ENCODE data around the gene CHRNE. TPM values are rescaled to one million over a fixed set of nuclear protein-coding genes. Genes with fewer than 3 reads are reported as not detected.

The CHRNE gene
- total and polyA plus RNA-seq, 2 donors (not counting 1 experiment from before 2014, with no cell fraction given) = 0.19 to 0.66 TPM

DNA sequence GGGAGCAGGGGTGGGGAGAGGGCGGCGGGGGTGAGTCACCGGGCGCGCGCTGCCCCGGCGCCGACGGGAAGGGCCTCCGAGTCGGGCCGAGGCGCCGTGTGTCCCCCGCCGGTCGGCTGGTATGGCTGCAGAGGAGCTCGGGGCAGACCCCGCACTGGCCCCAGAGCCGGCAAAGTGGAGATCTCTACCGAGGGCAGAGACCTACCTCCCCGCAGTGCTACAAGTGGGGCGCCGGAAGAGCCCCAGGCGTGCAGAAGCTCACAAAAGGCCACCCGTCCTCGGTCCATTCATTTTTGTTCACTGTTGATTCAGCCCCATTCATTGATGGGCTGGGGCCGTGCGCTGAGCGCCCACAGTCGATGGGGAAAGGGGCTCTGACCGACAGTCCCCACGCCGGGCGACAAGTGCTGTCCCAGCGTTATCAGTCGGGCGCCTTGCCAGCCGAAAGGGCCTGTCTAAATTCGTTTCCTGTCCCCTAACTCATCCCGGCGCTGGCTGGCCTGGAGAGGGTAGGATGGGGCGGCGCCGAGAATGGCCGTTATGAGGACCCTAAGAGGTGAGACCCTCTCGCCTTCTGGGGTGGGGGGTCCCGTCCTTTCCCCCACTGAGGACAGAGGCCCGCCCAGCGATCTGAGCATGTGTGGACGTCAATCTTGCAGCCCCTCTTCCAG, 47.3 kb upstream of the CHRNE start:
- peaks cover 18% of the 10 kb centered on the region for H3K4me1 ChIP-seq (ENCODE audit: control insufficient read depth, extremely low read depth, insufficient read depth, low read length)
- H3K79me2 ChIP-seq (ENCODE audit: control insufficient read depth, insufficient read depth, low read length) = peaks cover 31% of the 10 kb centered on the region
- peaks cover 8% of the 10 kb centered on the region for H3K36me3 ChIP-seq (ENCODE audit: control insufficient read depth, insufficient read depth, low read length)
- no peaks in the 10 kb centered on the region for H3K27me3 ChIP-seq (ENCODE audit: control insufficient read depth, insufficient read depth, low read length)
- peak overlapping the region; percentile 66 for H3K4me2 ChIP-seq (ENCODE audit: extremely low read depth, insufficient read depth, low read length)
- H3K9ac ChIP-seq (ENCODE audit: insufficient read depth, low read length) = peak overlapping the region; percentile 58
- H3K9me3 ChIP-seq (ENCODE audit: control insufficient read depth, insufficient read depth, low read depth, low read length) = no peaks in the 10 kb centered on the region
- peak overlapping the region; percentile 80 for H3K27ac ChIP-seq (ENCODE audit: insufficient read depth, low read length)
- H3K4me3 ChIP-seq (replicated peaks in 1 of 4; ENCODE audit: control extremely low read depth in 1 of 4, insufficient read depth in 1 of 4, low read depth in 3 of 4, low read length in 4 of 4) = peak overlapping the region; percentile 9 to 52 (median 30)
- peak overlapping the region; percentile 19 for H2AFZ ChIP-seq (ENCODE audit: low read length)
- peaks cover 2% of the 10 kb centered on the region for H4K20me1 ChIP-seq (ENCODE audit: control insufficient read depth, extremely low read depth, insufficient read depth, low read length)
- TF ChIP-seq, protein P1, sequence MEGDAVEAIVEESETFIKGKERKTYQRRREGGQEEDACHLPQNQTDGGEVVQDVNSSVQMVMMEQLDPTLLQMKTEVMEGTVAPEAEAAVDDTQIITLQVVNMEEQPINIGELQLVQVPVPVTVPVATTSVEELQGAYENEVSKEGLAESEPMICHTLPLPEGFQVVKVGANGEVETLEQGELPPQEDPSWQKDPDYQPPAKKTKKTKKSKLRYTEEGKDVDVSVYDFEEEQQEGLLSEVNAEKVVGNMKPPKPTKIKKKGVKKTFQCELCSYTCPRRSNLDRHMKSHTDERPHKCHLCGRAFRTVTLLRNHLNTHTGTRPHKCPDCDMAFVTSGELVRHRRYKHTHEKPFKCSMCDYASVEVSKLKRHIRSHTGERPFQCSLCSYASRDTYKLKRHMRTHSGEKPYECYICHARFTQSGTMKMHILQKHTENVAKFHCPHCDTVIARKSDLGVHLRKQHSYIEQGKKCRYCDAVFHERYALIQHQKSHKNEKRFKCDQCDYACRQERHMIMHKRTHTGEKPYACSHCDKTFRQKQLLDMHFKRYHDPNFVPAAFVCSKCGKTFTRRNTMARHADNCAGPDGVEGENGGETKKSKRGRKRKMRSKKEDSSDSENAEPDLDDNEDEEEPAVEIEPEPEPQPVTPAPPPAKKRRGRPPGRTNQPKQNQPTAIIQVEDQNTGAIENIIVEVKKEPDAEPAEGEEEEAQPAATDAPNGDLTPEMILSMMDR (conservative IDR thresholded peaks at IDR 0.05 in 1 of 2, IDR thresholded peaks at IDR 0.05 in 1 of 2; ENCODE audit: low read depth in 1 of 2, low read length in 2 of 2) = no peak
- no peak for TF ChIP-seq EZH2 (IDR thresholded peaks at IDR 0.05; ENCODE audit: low read length, missing control alignments)
- no peak for DNase-seq (ENCODE audit: low read depth in 2 of 2)

DNA sequence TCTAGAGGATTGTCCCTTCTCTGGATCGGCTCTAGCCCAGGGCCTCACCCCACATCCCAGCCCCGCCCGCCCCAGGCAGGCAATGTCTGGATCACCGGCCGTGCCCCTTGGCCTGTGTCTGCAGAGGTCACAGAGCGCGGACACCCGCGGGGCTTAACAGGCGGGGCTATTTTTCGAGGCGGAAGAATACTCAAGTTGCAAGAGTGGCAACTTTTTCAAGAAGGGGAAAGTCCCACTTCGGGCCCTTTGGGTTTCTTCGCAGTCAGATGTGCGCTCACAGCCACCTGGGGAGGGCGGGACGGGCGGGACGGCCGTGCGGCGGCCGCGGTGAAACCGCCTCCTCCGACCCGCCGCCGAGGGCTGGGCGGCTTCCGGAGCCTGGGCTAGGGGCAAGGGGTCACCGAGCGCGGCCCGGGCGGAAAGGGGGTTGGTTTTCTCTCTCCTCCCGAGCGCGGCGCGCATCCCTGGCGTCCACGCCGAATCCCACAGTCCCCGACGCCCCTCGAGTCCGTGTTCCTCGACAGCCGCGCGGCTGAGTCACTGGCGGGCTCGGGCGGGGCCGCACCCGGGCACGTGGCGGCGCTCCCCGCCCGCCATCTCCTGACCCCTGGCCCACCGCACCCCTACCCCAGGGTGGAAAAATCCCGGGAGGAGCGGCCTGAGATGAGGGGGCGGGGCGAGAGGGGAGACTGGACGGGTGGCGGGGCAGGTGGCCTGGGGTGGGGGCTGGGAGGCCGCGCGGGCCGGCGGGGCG, 46.6 kb upstream of the CHRNE start:
- peaks cover 38% of the 10 kb centered on the region for H3K79me2 ChIP-seq (ENCODE audit: control insufficient read depth, insufficient read depth, low read length)

DNA sequence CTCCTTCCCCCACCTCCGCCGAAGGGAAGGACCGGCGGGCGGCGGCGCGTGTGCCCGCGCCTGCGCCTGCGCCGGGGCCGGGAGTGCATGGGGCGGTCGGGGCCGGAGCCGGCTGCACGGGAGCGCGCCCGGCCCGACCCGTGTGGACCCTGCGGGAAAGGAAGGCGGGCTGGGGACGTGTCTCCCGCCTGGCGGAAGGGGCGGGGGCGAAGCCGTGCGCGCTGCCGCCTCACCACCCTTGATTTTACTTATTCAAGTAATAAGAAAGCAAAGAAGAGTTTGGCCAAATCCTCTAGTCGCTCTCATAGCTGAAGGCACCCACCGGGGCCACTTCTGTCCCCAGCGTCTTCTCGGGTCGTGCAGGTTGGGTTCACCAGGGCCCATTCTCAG, 46.0 kb upstream of the CHRNE start:
- peaks cover 2% of the 10 kb centered on the region for H4K20me1 ChIP-seq (ENCODE audit: control insufficient read depth, extremely low read depth, insufficient read depth, low read length)
- peak overlapping the region; percentile 55 for H3K9ac ChIP-seq (ENCODE audit: insufficient read depth, low read length)
- no peak overlapping the region for H2AFZ ChIP-seq (ENCODE audit: low read length)
- H3K27ac ChIP-seq (ENCODE audit: insufficient read depth, low read length) = peak overlapping the region; percentile 84
- H3K9me3 ChIP-seq (ENCODE audit: control insufficient read depth, insufficient read depth, low read depth, low read length) = no peaks in the 10 kb centered on the region
- H3K36me3 ChIP-seq (ENCODE audit: control insufficient read depth, insufficient read depth, low read length) = peaks cover 14% of the 10 kb centered on the region
- DNase-seq (ENCODE audit: low read depth in 2 of 2) = peak; percentile 88 to 89
- peaks cover 26% of the 10 kb centered on the region for H3K4me1 ChIP-seq (ENCODE audit: control insufficient read depth, extremely low read depth, insufficient read depth, low read length)
- H3K4me2 ChIP-seq (ENCODE audit: extremely low read depth, insufficient read depth, low read length) = peak overlapping the region; percentile 99
- H3K79me2 ChIP-seq (ENCODE audit: control insufficient read depth, insufficient read depth, low read length) = peaks cover 44% of the 10 kb centered on the region
- H3K27me3 ChIP-seq (ENCODE audit: control insufficient read depth, insufficient read depth, low read length) = no peaks in the 10 kb centered on the region
- TF ChIP-seq EZH2 (IDR thresholded peaks at IDR 0.05; ENCODE audit: low read length, missing control alignments) = no peak
- TF ChIP-seq, protein P1 (conservative IDR thresholded peaks at IDR 0.05 in 1 of 2, IDR thresholded peaks at IDR 0.05 in 1 of 2; ENCODE audit: low read depth in 1 of 2, low read length in 2 of 2) = no peak
- H3K4me3 ChIP-seq (replicated peaks in 1 of 4; ENCODE audit: control extremely low read depth in 1 of 4, insufficient read depth in 1 of 4, low read depth in 3 of 4, low read length in 4 of 4) = peak overlapping the region; percentile 47 to 97 (median 62)

More for the DNA sequence above, 46.6 kb upstream of the CHRNE start:
- Histone ChIP-seq H3K36me3 (ENCODE audit: control insufficient read depth, insufficient read depth, low read length) (peaks cover 11% of the 10 kb centered on the region), H3K27ac (ENCODE audit: insufficient read depth, low read length) (peak overlapping the region; percentile 84), H4K20me1 (ENCODE audit: control insufficient read depth, extremely low read depth, insufficient read depth, low read length) (peaks cover 2% of the 10 kb centered on the region), H3K27me3 (ENCODE audit: control insufficient read depth, insufficient read depth, low read length) (no peaks in the 10 kb centered on the region), H3K4me3 (replicated peaks in 1 of 4; ENCODE audit: control extremely low read depth in 1 of 4, insufficient read depth in 1 of 4, low read depth in 3 of 4, low read length in 4 of 4) (peak overlapping the region; percentile 47 to 97 (median 60)), H3K9ac (ENCODE audit: insufficient read depth, low read length) (peak overlapping the region; percentile 55), H2AFZ (ENCODE audit: low read length) (no peak overlapping the region), H3K4me2 (ENCODE audit: extremely low read depth, insufficient read depth, low read length) (peak overlapping the region; percentile 97), H3K4me1 (ENCODE audit: control insufficient read depth, extremely low read depth, insufficient read depth, low read length) (peaks cover 24% of the 10 kb centered on the region), H3K9me3 (ENCODE audit: control insufficient read depth, insufficient read depth, low read depth, low read length) (no peaks in the 10 kb centered on the region)
- peak; percentile 71 to 76 for DNase-seq (ENCODE audit: low read depth in 2 of 2)
- TF ChIP-seq EZH2 (IDR thresholded peaks at IDR 0.05; ENCODE audit: low read length, missing control alignments) = no peak
- TF ChIP-seq, protein P1 (conservative IDR thresholded peaks at IDR 0.05 in 1 of 2, IDR thresholded peaks at IDR 0.05 in 1 of 2; ENCODE audit: low read depth in 1 of 2, low read length in 2 of 2) = no peak

All from fibroblast of lung (primary cell).